Measurements from ENCODE around the gene MLX.
"Not testable (repeated sequence)": the region's sequence is repeated elsewhere in the genome, so short reads cannot be mapped to it uniquely, and the experiment has no call there.

MLX gene

GRCh38 chr17:42536372-42537155, 30.3 kb upstream of the MLX start:
- peak; percentile 93 for DNase-seq (ENCODE audit: low spot score)

- no peak for DNase-seq (ENCODE audit: low spot score)
Measured at GRCh38 chr17:42537156-42537805, 29.6 kb upstream of the MLX start.

GRCh38 chr17:42537826-42538451, 29.0 kb upstream of the MLX start:
- DNase-seq (ENCODE audit: low spot score): no peak

GRCh38 chr17:42538482-42538881, 28.4 kb upstream of the MLX start:
- no peak for DNase-seq (ENCODE audit: low spot score)

GRCh38 chr17:42540558-42540957, 26.3 kb upstream of the MLX start:
- DNase-seq (ENCODE audit: low spot score): not testable (repeated sequence)

- no peak for DNase-seq (ENCODE audit: low spot score)
Measured at GRCh38 chr17:42541041-42541833, 25.7 kb upstream of the MLX start.

- no peak for DNase-seq (ENCODE audit: low spot score)
Measured at GRCh38 chr17:42543190-42544079, 23.5 kb upstream of the MLX start.

- no peak for DNase-seq (ENCODE audit: low spot score)
Measured at GRCh38 chr17:42544874-42545283, 22.0 kb upstream of the MLX start.

- not testable (repeated sequence) for DNase-seq (ENCODE audit: low spot score)
Measured at GRCh38 chr17:42545755-42546505, 21.0 kb upstream of the MLX start.

GRCh38 chr17:42547001-42547461, 19.9 kb upstream of the MLX start:
- no peak for DNase-seq (ENCODE audit: low spot score)

- no peak for DNase-seq (ENCODE audit: low spot score)
Measured at GRCh38 chr17:42547698-42548069, 19.2 kb upstream of the MLX start.

GRCh38 chr17:42548070-42548837, 18.6 kb upstream of the MLX start:
- DNase-seq (ENCODE audit: low spot score): no peak

GRCh38 chr17:42548993-42549755, 17.7 kb upstream of the MLX start:
- no peak for DNase-seq (ENCODE audit: low spot score)

- DNase-seq (ENCODE audit: low spot score): not testable (repeated sequence)
Measured at GRCh38 chr17:42552736-42553135, 14.2 kb upstream of the MLX start, which contains the start of gene HSD17B1. Gene HSD17B1 (plus strand): TSS chr17:42552923. CDS start chr17:42552934, 11 bp downstream.

GRCh38 chr17:42553161-42553818, 13.6 kb upstream of the MLX start:
- DNase-seq (ENCODE audit: low spot score): no peak

GRCh38 chr17:42553866-42554249, 13.0 kb upstream of the MLX start:
- DNase-seq (ENCODE audit: low spot score): no peak

GRCh38 chr17:42554250-42555121, 12.4 kb upstream of the MLX start:
- DNase-seq (ENCODE audit: low spot score): peak; percentile 82
